Muscle layer of colon (tissue), 2 donors: ENCODE measurements around the gene STPG4.

Source experiments
- H3K27ac ChIP-seq: one replicate; pipeline ENCODE4 v1.7.0; 2013; ENCODE audit warnings: low read depth, mild to moderate bottlenecking, low read length, moderate library complexity
- H3K27me3 ChIP-seq, 2 donors: one replicate each; pipeline ENCODE4 v1.7.0; 2013; ENCODE audit warnings: low read length in 2 of 2, mild to moderate bottlenecking in 2 of 2; ENCODE audit not compliant: insufficient read depth in 2 of 2, control insufficient read depth in 1 of 2
- H3K36me3 ChIP-seq: one replicate; pipeline ENCODE4 v1.7.0; 2013; ENCODE audit warnings: mild to moderate bottlenecking, low read length; ENCODE audit not compliant: insufficient read depth
- H3K4me1 ChIP-seq: one replicate; pipeline ENCODE4 v1.7.0; 2013; ENCODE audit warnings: mild to moderate bottlenecking, low read length; ENCODE audit not compliant: insufficient read depth
- H3K4me3 ChIP-seq, 2 donors: one replicate each; pipeline ENCODE4 v1.7.0; 2013; ENCODE audit warnings: low read length in 2 of 2, low read depth in 1 of 2, mild to moderate bottlenecking in 1 of 2, moderate library complexity in 1 of 2
- H3K9ac ChIP-seq: one replicate; pipeline ENCODE4 v1.7.0; 2013; ENCODE audit warnings: low read length
- H3K9me3 ChIP-seq: one replicate; pipeline ENCODE4 v1.7.0; 2013; ENCODE audit warnings: mild to moderate bottlenecking, low read length
- donor health status: abdominal sarcoma.
- donor health status: Adenocarcinoma of cecum.

The STPG4 gene

GRCh38 chr2:47075361-47076125 is 79.6 kb downstream of the STPG4 start:
- H3K9ac ChIP-seq: no peak overlapping the region
- H3K4me3 ChIP-seq: no peak overlapping the region
- peaks cover 77% of the 10 kb centered on the region for H3K4me1 ChIP-seq

DNA sequence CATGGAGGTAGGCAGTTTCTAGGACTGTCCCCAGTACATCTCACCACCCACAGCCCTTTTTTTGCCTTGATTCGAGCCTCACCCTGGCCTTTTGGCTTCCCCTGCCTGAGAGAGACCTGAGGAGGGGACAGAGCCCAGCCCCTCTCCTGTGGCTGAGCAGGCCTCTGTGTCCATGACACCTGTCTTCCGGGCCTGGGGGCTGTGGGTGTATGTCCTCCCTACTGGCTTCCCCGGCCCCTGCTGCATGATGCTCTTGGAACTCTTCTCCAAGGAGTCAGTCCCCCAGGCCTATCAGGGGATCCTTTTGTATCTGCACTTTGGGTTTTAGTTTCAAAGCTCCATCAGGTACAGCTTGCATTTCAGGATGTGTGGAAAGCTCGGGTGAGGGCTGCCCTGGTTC is 80.4 kb downstream of the STPG4 start:
- H3K9ac ChIP-seq: no peak overlapping the region
- no peaks in the 10 kb centered on the region for H3K27me3 ChIP-seq
- H3K36me3 ChIP-seq: peaks cover 9% of the 10 kb centered on the region
- peak overlapping the region; percentile 28 for H3K27ac ChIP-seq
- H3K4me1 ChIP-seq: peaks cover 77% of the 10 kb centered on the region
- no peaks in the 10 kb centered on the region for H3K9me3 ChIP-seq
- no peak overlapping the region for H3K4me3 ChIP-seq

More at GRCh38 chr2:47075361-47076125, 79.6 kb downstream of the STPG4 start:
- H3K9me3 ChIP-seq: no peaks in the 10 kb centered on the region
- H3K27me3 ChIP-seq: no peaks in the 10 kb centered on the region
- H3K36me3 ChIP-seq: peaks cover 9% of the 10 kb centered on the region
- peak overlapping the region; percentile 78 for H3K27ac ChIP-seq

DNA sequence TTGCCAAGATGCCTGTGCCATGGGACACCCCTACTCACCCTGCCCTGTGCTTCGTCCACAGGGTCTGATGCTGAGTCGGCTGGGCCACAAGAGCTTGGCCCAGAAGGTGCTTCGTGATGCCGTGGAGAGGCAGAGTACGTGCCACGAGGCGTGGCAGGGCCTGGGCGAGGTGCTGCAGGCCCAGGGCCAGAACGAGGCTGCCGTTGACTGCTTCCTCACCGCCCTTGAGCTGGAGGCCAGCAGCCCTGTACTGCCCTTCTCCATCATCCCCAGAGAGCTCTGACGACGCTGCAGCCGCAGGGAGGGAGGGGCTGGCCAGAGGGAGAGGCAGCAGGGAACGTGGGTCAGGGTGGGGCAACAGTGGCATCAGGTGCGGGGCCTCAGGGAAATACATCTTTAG is 81.5 kb downstream of the STPG4 start:
- peaks cover 79% of the 10 kb centered on the region for H3K4me1 ChIP-seq
- H3K9ac ChIP-seq: no peak overlapping the region
- no peaks in the 10 kb centered on the region for H3K27me3 ChIP-seq
- no peaks in the 10 kb centered on the region for H3K9me3 ChIP-seq
- peak overlapping the region; percentile 90 for H3K27ac ChIP-seq
- H3K4me3 ChIP-seq: no peak overlapping the region
- H3K36me3 ChIP-seq: peaks cover 9% of the 10 kb centered on the region

DNA sequence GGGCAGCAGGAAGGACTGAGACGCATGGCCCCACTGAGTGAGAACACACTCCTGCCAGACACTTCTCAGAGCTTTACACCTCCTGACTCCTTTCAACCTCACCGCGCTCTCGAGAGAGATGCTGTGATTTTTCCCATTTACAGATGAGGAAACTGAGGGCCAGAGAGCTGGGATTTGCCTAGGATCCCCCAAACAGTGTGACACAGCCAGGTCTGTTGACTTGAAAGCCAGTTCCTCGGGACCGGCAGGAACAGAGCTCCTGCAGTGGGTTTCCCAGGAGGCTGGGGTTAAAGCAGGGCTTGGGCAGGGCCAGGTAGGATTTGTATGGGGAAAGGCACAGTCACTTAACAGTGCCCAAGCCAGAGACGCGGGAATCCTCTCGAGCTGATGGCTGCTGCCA is 81.9 kb downstream of the STPG4 start:
- Histone ChIP-seq H3K27ac (peak overlapping the region; percentile 90), H3K36me3 (peaks cover 9% of the 10 kb centered on the region), H3K4me3 (no peak overlapping the region), H3K9ac (no peak overlapping the region), H3K9me3 (no peaks in the 10 kb centered on the region), H3K4me1 (peaks cover 83% of the 10 kb centered on the region), H3K27me3 (no peaks in the 10 kb centered on the region)

DNA sequence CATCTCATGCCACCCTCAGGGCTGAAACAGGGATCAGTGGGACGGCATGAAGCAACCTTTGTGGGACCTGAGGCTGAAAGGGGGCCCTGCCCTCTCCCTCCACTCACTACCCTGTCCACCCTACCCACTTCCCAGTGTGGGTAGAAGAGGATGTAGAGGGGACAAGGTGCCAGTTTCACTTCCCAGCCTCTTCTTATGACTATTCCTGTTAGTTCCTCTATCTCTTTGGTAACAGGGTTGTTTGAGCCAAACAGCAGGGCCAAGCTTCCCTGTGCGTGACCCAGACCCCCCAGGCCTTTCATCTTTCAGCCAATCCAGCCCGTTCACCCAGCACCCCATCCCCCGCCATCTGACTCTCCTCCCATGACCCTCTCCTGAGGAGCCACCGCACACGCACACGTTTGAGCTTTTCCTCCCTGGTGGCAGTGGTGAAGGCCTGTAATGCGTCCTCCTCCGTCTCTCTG is 82.3 kb downstream of the STPG4 start:
- H3K36me3 ChIP-seq: peaks cover 9% of the 10 kb centered on the region
- H3K4me1 ChIP-seq: peaks cover 87% of the 10 kb centered on the region
- H3K9ac ChIP-seq: no peak overlapping the region
- no peak overlapping the region for H3K4me3 ChIP-seq
- peak overlapping the region; percentile 90 for H3K27ac ChIP-seq
- no peaks in the 10 kb centered on the region for H3K27me3 ChIP-seq
- H3K9me3 ChIP-seq: no peaks in the 10 kb centered on the region

DNA sequence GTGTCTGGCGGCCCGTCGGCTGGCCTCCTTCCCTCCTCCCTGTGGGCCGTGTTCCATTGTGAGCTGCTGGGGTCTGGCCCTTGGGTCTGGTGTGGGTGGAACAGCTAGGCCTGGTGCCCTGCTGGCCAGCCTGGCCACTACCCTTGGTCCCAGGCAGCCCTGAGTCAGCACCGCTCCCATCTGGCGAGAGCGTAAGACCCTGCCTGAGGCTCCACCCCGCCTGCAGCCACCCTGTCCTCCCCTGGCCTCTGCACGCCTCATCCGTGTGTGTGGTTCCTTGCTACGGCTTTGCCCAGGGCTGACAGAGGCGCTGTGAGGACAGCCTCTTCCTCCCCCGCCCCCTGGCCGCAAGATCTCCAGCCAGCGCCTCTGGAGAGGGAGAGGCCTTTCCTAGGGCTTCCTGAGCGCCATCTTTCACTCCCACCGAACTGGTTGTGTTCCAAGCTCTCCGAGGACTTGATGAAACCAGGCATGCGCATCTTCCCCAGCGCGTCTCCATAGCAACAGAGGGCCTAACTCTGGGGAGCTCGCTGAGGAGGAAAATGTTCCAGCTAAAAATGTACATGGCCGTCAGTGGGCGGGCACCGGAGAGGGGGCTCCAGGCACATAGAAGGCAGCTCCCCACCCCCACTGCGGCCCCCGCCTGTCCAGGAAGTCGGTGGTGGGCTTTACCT is 83.0 kb downstream of the STPG4 start:
- peak overlapping the region; percentile 28 for H3K9ac ChIP-seq
- H3K4me1 ChIP-seq: peaks cover 89% of the 10 kb centered on the region
- no peaks in the 10 kb centered on the region for H3K9me3 ChIP-seq
- H3K27ac ChIP-seq: peak overlapping the region; percentile 90
- no peak overlapping the region for H3K4me3 ChIP-seq
- H3K36me3 ChIP-seq: peaks cover 9% of the 10 kb centered on the region
- no peaks in the 10 kb centered on the region for H3K27me3 ChIP-seq

DNA sequence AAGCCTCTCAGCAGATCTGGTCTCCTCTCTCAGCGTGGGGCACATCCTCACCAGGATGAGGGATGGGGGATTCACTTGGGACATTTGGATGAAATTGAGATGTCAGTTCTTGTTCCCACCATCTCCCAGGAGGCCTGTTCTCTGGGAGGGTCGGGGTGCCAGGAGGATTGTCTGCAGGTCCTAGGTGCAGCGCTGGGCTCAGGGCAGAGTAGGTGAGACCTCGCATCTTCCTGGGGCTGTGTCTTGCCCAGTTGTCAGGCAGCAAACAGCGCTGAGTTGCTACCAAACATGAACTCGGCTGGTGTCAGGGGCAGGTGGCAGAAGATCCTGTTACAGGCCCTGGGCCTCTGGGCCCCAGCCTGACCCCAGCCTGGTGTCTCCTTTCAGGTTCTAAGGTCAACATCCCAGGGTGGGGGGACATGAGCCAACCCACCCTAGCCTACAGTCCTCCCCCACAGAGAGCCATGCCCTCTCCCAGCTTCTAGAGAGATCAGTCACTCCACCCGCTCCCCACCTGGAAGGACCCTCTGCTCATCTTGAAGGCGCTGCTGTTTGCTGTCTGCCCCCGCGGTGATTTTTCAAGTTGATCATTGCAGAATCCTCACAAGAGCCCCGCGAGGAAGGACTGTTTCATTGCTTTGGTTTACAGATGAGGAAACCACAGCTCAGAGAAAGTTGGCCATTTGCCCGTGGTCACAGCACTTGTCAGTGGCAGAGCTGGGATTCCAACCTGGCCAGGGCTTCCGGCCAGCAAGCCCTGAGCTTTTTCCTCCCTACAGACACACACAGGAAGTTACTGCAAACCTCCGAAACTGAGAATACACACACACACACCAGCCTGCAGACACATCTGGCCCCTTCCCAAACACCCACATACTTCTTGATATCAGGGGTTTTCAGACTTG is 83.9 kb downstream of the STPG4 start:
- peak overlapping the region; percentile 90 for H3K27ac ChIP-seq
- H3K4me1 ChIP-seq: peaks cover 83% of the 10 kb centered on the region
- H3K9me3 ChIP-seq: no peaks in the 10 kb centered on the region
- no peak overlapping the region for H3K9ac ChIP-seq
- no peaks in the 10 kb centered on the region for H3K27me3 ChIP-seq
- peaks cover 9% of the 10 kb centered on the region for H3K36me3 ChIP-seq
- H3K4me3 ChIP-seq: no peak overlapping the region

- Histone ChIP-seq H3K9me3 (no peaks in the 10 kb centered on the region), H3K27ac (peak overlapping the region; percentile 90), H3K27me3 (no peaks in the 10 kb centered on the region), H3K4me1 (peaks cover 83% of the 10 kb centered on the region), H3K36me3 (peaks cover 9% of the 10 kb centered on the region), H3K4me3 (no peak overlapping the region), H3K9ac (no peak overlapping the region)
Measured at GRCh38 chr2:47070155-47070919, 84.8 kb downstream of the STPG4 start.

- peaks cover 84% of the 10 kb centered on the region for H3K4me1 ChIP-seq
- peak overlapping the region; percentile 90 for H3K27ac ChIP-seq
- no peaks in the 10 kb centered on the region for H3K27me3 ChIP-seq
- H3K4me3 ChIP-seq: no peak overlapping the region
- no peaks in the 10 kb centered on the region for H3K9me3 ChIP-seq
- H3K36me3 ChIP-seq: peaks cover 9% of the 10 kb centered on the region
- peak overlapping the region; percentile 7 for H3K9ac ChIP-seq
Measured at GRCh38 chr2:47069628-47070154, 85.4 kb downstream of the STPG4 start.

- Histone ChIP-seq H3K4me3 (no peak overlapping the region), H3K36me3 (peaks cover 9% of the 10 kb centered on the region), H3K4me1 (peaks cover 80% of the 10 kb centered on the region), H3K9me3 (no peaks in the 10 kb centered on the region), H3K9ac (peak overlapping the region; percentile 7), H3K27me3 (no peaks in the 10 kb centered on the region), H3K27ac (peak overlapping the region; percentile 90)
Measured at GRCh38 chr2:47068981-47069627, 86.0 kb downstream of the STPG4 start.
